Measurements from ENCODE around the gene ATG16L2. TPM values are rescaled to one million over a fixed set of nuclear protein-coding genes. Genes with fewer than 3 reads are reported as not detected.
"Not testable (repeated sequence)": the region's sequence is repeated elsewhere in the genome, so short reads cannot be mapped to it uniquely, and the experiment has no call there.

ATG16L2 gene
- total RNA-seq, 1 donor from 2014 or later = 4.2 TPM

DNA sequence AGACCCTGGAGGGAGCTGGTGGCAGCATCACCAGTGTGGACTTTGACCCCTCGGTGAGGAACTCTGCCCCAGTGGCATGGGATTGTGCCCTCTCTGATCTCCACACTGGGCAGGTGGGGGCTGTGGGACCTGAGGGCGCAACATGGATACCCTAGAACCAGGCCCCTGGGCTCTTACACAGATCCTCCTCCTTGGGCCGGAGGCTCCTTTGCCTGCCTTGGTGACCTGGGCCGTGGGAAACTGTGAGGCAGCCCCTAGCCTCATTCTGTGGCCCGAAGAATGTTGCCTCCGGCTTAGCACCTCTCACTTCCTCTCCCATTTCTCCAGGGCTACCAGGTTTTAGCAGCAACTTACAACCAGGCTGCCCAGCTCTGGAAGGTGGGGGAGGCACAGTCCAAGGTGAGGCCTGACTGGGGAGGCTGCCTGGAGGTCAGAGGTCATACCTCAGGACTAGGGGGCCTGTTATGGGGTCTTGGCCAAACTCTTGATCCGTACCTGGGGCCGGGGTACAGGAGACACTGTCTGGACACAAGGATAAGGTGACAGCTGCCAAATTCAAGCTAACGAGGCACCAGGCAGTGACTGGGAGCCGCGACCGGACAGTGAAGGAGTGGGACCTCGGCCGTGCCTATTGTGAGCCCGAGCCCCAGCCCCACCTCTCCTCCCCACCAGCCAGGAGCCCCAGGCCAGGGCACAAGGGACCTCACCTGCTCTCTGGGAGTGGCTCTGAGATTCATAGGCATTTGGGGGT, 12.2 kb downstream of the ATG16L2 start:
- no peak for DNase-seq

- DNase-seq = no peak
Measured at GRCh38 chr11:72826942-72827480, 12.8 kb downstream of the ATG16L2 start.

DNA sequence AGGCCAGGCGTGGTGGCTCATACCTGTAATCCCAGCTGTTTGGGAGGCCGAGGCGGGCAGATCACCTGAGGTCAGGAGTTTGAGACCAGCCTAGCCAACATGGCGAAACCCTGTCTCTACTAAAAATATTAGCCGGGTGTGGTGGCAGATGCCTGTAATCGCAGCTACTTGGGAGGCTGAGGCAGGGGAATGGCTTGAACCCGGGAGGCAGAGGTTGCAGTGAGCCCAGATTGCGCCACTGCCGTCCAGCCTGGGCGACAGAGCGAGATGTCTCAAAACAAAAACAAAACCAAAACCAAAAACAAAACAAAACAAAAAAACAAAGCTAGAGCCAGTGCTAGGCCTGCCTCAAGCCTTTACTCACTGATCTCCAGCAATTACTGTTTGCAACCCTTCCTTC, 13.4 kb downstream of the ATG16L2 start:
- DNase-seq = not testable (repeated sequence)

DNA sequence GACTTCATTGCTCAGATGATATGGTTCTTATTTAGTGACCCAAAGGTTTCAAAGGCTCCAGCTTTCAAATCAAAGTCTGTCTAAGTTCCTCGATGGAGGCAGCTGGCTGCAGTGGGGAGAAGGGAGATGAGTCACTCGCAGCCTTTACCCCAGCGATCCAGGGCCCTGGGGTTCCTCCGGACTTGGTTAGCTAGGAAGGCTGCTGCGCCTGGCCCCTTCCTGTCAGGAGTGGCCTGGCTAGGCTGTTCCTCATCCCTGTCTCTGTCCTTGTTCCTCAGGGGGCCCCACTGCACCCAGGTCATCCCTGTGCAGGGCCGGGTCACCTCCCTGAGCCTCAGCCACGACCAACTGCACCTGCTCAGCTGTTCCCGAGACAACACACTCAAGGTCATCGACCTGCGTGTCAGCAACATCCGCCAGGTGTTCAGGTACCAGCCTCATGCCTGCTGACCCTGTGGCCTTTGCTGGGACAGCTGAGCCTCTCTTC, 13.9 kb downstream of the ATG16L2 start:
- no peak for DNase-seq

DNA sequence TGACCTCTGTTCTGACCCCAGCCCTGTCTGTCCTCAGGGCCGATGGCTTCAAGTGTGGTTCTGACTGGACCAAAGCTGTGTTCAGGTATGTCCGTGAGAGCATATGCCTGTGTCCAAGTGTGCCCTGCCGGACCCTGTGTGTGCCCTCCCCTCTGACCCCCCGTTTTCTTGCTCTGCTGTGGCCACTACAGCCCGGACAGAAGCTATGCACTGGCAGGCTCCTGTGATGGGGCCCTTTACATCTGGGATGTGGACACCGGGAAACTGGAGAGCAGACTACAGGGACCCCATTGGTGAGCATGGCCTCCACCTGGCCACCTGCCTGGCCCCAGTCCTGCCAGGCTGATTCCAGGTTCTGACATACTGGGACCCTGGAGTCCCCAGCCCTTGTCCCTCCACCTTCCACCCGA, 14.5 kb downstream of the ATG16L2 start:
- no peak for DNase-seq

DNA sequence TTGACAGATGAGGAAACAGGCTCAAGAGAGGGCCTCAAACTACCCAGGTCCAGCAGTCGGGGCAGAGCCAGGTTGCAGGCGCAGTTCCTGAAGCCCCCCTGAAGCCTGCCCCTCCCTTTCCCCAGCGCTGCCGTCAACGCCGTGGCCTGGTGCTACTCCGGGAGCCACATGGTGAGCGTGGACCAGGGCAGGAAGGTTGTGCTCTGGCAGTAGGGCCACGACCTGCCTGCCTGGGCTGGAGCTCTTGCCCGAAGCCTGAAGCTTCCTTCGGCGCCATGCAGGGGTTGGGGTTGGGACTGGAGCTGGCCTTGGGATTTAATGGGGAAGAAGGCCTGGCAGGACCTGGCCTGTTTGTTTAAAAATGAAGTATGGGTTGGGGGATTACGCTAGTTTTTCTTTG, 15.0 kb downstream of the ATG16L2 start:
- no peak for DNase-seq

- no peak for DNase-seq
Measured at GRCh38 chr11:72829884-72830533, 15.8 kb downstream of the ATG16L2 start.

- peak; percentile 68 for DNase-seq
Measured at GRCh38 chr11:72831521-72832300, 17.5 kb downstream of the ATG16L2 start.

DNA sequence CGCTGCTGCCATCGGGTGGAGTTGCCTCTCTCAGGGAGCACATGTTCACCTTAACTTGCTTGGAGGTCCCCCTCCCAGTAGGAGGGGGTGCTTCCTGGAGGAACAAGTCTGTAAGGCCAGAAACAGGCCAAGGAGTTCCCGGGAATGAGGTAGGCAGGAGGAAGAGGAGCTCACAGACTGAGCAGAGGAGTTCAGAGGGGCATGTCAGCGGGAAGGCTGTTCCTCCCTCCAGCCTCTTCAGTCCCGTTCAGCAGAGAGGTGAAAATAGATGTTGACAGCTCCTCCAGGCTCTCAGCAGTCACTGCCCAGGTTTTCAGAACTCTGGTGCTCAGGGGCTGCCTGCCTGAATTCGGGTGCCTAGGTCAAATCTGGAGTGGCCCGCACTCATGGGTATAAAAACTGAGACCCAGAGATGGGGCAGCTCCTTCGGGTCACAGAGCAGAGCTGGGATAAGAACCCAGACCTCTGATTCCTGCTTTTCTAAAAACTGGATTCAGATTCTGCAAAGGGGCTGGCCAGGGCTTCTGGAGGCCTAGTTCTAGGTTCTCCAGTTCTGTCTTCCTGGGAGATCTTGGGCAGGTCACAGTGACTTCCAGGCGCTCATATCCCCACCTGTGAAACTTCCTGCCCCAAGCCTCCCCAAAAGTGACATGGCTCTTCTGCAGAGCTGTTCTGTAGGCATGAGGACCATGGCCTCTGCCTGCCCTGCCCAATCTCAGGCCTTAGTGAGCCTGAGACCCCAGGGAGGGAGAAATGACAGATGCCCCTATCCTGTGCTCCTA, 18.3 kb downstream of the ATG16L2 start:
- DNase-seq = no peak

- DNase-seq = no peak
Measured at GRCh38 chr11:72833083-72833733, 19.0 kb downstream of the ATG16L2 start.

DNA sequence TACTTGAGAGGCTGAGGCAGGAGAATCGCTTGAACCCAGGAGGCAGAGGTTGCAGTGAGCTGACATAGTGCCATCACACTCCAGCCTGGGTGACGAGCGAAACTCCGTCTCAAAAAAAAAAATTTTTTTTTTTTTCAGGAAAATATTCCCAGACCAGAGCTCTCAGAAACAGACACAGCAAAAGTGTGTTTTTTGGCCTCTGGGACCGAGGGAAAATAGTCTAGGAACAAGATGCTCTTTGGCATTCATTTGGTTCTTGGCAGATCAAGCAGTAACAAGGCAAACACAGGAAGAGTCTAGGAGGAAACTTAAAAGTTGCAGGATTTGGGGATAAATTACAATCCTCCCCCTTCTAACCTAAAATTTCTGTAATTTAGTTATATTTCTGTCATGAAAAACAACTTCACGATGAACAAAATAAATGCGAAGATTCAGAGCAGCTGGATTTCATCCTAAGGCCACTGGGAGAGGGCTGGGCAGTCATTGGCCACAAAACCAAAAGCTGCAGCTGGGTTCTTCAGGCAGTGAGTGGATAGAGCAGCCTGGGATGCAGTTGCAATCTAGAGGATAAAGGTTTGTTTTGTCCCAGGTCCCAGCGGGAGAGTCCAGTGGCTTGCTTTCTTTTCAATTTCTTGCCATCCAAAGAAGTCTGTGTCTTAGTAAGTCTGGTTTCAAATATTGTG, 19.7 kb downstream of the ATG16L2 start:
- DNase-seq = no peak

DNA sequence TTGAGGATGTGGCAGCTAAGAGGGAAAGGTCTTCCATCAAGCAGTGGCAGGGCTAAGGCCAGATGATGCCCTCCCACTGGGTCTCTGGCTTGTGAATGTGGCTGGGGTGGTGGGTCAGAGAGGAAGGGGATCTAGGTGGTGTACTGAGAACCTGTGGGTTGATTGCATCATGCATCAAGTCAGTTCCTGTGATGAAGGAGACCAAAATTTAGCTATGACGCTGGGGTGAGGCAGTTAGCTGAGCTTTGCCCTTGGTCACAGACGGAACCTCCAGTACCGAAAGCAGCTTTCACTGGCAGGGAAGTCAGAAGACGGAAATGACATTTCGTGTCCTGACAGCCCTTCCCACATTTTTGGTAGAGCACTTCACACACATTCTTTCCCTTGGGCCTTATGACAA, 20.7 kb downstream of the ATG16L2 start:
- DNase-seq = no peak

- no peak for DNase-seq
Measured at GRCh38 chr11:72836111-72836510, 21.9 kb downstream of the ATG16L2 start.

DNA sequence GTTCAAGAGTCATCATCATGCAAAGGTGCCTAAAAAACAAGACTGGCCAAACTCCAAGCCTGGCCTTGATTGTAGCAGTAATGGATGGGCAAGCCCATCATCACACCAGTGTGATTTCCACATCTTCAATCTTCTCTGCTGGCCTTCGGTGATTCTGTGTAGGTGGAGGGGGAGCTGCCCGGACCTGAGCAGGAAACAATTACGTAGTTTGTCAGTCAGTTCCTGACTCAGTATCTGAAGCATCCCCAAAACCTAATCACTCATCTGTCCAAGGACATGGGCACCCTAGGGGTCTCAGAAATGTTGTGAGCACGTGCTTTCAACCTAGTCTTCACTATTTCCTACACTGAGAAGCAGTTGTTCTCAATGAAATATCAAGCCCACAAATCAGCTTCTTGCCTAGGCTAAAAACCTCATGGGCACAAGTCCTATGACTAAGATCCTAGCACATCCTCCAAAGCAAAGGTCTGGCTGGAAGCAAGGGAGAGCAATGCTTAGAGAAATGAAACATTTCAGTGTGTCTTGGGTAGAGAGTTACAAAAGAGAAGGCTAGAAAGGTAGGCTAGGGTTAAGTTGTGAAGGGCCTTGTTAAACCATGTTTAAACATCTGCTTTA, 24.6 kb downstream of the ATG16L2 start:
- DNase-seq = no peak

GRCh38 chr11:72840780-72841179, 26.6 kb downstream of the ATG16L2 start:
- no peak for DNase-seq

- no peak for DNase-seq
Measured at GRCh38 chr11:72841397-72841796, 27.2 kb downstream of the ATG16L2 start.

GRCh38 chr11:72842126-72842525, 27.9 kb downstream of the ATG16L2 start:
- no peak for DNase-seq

- no peak for DNase-seq
Measured at GRCh38 chr11:72842653-72843330, 28.6 kb downstream of the ATG16L2 start.

- no peak for DNase-seq
Measured at GRCh38 chr11:72844356-72844755, 30.1 kb downstream of the ATG16L2 start.

All from occipital lobe (tissue), 2 donors.